Astrocyte (in vitro differentiated cells and primary cell): Measurements from ENCODE around the gene VWC2.

Source experiments
- EZH2 ChIP-seq: IDR thresholded peaks from 2 replicates; pipeline ENCODE4 v1.6.1; 2012; ENCODE audit warnings: mild to moderate bottlenecking, low read length, inconsistent platforms; ENCODE audit not compliant: insufficient read depth
- TF ChIP-seq, protein P1 (sequence below): IDR thresholded peaks from 2 replicates; pipeline ENCODE4 v1.5.1; 2011; ENCODE audit warnings: low read depth, mild to moderate bottlenecking, inconsistent platforms, low read length, moderate library complexity; ENCODE audit not compliant: insufficient read depth

DNA sequence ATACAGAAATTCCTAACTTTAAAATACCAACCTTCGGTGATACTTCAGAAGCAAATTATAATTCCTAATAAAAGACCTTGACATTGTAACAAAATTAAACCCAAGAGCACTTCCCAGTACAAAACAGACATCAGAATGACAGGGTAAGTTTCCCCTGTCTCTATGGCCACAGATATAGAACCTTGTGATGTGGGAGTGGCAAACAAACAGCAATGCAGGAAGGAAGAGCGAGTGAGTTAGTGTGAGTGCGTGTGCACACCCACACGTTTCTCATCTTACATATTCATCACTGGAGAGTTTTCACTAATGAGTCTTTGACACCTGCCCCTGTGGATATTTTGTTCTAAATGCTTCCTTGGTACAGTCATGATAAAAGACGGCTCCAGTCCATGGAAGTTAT is 72.2 kb downstream of the VWC2 start:
- TF ChIP-seq, protein P1, sequence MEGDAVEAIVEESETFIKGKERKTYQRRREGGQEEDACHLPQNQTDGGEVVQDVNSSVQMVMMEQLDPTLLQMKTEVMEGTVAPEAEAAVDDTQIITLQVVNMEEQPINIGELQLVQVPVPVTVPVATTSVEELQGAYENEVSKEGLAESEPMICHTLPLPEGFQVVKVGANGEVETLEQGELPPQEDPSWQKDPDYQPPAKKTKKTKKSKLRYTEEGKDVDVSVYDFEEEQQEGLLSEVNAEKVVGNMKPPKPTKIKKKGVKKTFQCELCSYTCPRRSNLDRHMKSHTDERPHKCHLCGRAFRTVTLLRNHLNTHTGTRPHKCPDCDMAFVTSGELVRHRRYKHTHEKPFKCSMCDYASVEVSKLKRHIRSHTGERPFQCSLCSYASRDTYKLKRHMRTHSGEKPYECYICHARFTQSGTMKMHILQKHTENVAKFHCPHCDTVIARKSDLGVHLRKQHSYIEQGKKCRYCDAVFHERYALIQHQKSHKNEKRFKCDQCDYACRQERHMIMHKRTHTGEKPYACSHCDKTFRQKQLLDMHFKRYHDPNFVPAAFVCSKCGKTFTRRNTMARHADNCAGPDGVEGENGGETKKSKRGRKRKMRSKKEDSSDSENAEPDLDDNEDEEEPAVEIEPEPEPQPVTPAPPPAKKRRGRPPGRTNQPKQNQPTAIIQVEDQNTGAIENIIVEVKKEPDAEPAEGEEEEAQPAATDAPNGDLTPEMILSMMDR = no peak
- no peak for TF ChIP-seq EZH2
